Activated CD8-positive, alpha-beta memory T cell treated with anti-CD3 and anti-CD28 coated beads, Interleukin-2, amount 50 U/mL, for 24 hours (primary cell): Measurements from ENCODE around the gene ZNF169.
"Not testable (repeated sequence)": the region's sequence is repeated elsewhere in the genome, so short reads cannot be mapped to it uniquely, and the experiment has no call there.

Experiments used
- DNase-seq: peaks from one replicate; pipeline ENCODE4 v3.0.0-alpha.2; 2020; ENCODE audit errors: extremely low read depth

Gene ZNF169

GRCh38 chr9:94259077-94259862 is at the start of gene ZNF169:
Gene ZNF169 (plus strand): TSS chr9:94259298. CDS start chr9:94278813, 19,515 bp downstream.
- DNase-seq: peak; percentile 63

GRCh38 chr9:94210616-94211603 is 48.2 kb upstream of the ZNF169 start:
- DNase-seq: no peak

- DNase-seq: no peak
Observed at GRCh38 chr9:94212091-94212490, 47.0 kb upstream of the ZNF169 start.

GRCh38 chr9:94212531-94212930 is 46.6 kb upstream of the ZNF169 start:
- no peak for DNase-seq

- peak; percentile 33 for DNase-seq
Observed at GRCh38 chr9:94213511-94214124, 45.5 kb upstream of the ZNF169 start.

- no peak for DNase-seq
Observed at GRCh38 chr9:94222870-94223269, 36.2 kb upstream of the ZNF169 start.

- not testable (repeated sequence) for DNase-seq
Observed at GRCh38 chr9:94225413-94225812, 33.7 kb upstream of the ZNF169 start.

GRCh38 chr9:94228616-94229015 is 30.5 kb upstream of the ZNF169 start:
- DNase-seq: no peak

- no peak for DNase-seq
Observed at GRCh38 chr9:94232428-94232827, 26.7 kb upstream of the ZNF169 start.

- DNase-seq: not testable (repeated sequence)
Observed at GRCh38 chr9:94241098-94241497, 18.0 kb upstream of the ZNF169 start.

- no peak for DNase-seq
Observed at GRCh38 chr9:94245651-94246050, 13.4 kb upstream of the ZNF169 start.

GRCh38 chr9:94250456-94250855 is 8.6 kb upstream of the ZNF169 start:
- no peak for DNase-seq

GRCh38 chr9:94256007-94256406 is 3.1 kb upstream of the ZNF169 start:
- no peak for DNase-seq

GRCh38 chr9:94265626-94266402 is 6.7 kb downstream of the ZNF169 start:
- DNase-seq: not testable (repeated sequence)

- no peak for DNase-seq
Observed at GRCh38 chr9:94269264-94269663, 10.2 kb downstream of the ZNF169 start.

- DNase-seq: no peak
Observed at GRCh38 chr9:94270009-94270408, 10.9 kb downstream of the ZNF169 start.

GRCh38 chr9:94277029-94277428 is 17.9 kb downstream of the ZNF169 start:
- DNase-seq: not testable (repeated sequence)

- no peak for DNase-seq
Observed at GRCh38 chr9:94277885-94278536, 18.9 kb downstream of the ZNF169 start.

- no peak for DNase-seq
Observed at GRCh38 chr9:94280409-94280989, 21.4 kb downstream of the ZNF169 start.

- DNase-seq: no peak
Observed at GRCh38 chr9:94281101-94281500, 22.0 kb downstream of the ZNF169 start.
